Neural progenitor cell (in vitro differentiated cells): ENCODE data around the gene ELMO1. TPM values are rescaled to one million over a fixed set of nuclear protein-coding genes. Genes with fewer than 3 reads are reported as not detected.

ENCODE experiments used
- DNase-seq: peaks from one replicate; pipeline ENCODE4 v3.0.0-alpha.2; 2016; ENCODE audit warnings: low spot score
- H2AFZ ChIP-seq: fragments of 200-600 bp; sonication (generic); replicated peaks from 2 replicates; pipeline ENCODE4 v1.6.1; 2016; ENCODE audit warnings: antibody characterized with exemption
- H3F3A ChIP-seq: fragments of 200-600 bp; sonication (generic); 2 replicates; pipeline ENCODE4 v1.6.1; 2016; ENCODE audit warnings: antibody characterized with exemption, low read depth
- H3K27ac ChIP-seq: fragments of 200-600 bp; sonication (generic); 2 replicates; pipeline ENCODE4 v1.5.1; 2016; ENCODE audit warnings: mild to moderate bottlenecking
- H3K27me3 ChIP-seq: fragments of 200-600 bp; sonication (generic); 2 replicates; pipeline ENCODE4 v1.6.1; 2016; ENCODE audit warnings: mild to moderate bottlenecking, moderate library complexity
- H3K36me3 ChIP-seq: fragments of 200-600 bp; sonication (generic); 2 replicates; pipeline ENCODE4 v1.5.1; 2016
- H3K4me1 ChIP-seq: fragments of 200-600 bp; sonication (generic); 2 replicates; pipeline ENCODE4 v1.6.1; 2016; ENCODE audit warnings: mixed run types
- H3K4me2 ChIP-seq: fragments of 200-600 bp; sonication (generic); 2 replicates; pipeline ENCODE4 v1.6.1; 2016
- H3K4me3 ChIP-seq: fragments of 200-600 bp; sonication (generic); 2 replicates; pipeline ENCODE4 v1.5.1; 2016
- H3K79me2 ChIP-seq: fragments of 200-600 bp; sonication (generic); 2 replicates; pipeline ENCODE4 v1.6.1; 2016; ENCODE audit warnings: low read depth
- H3K9ac ChIP-seq: fragments of 200-600 bp; sonication (generic); 2 replicates; pipeline ENCODE4 v1.6.1; 2016
- H3K9me3 ChIP-seq: fragments of 200-600 bp; sonication (generic); 2 replicates; pipeline ENCODE4 v1.5.1; 2016; ENCODE audit warnings: low read depth
- H4K20me1 ChIP-seq: fragments of 200-600 bp; sonication (generic); 2 replicates; pipeline ENCODE4 v1.6.1; 2016; ENCODE audit warnings: low read depth
- H3K27ac Mint-ChIP-seq: 3 replicates; pipeline ENCODE4 v1.8.0; 2021; ENCODE audit warnings: mixed read lengths
- H3K27me3 Mint-ChIP-seq: 2 replicates; pipeline ENCODE4 v1.8.0; 2022; ENCODE audit warnings: low read depth, mild to moderate bottlenecking, inconsistent platforms, moderate library complexity, mixed read lengths; ENCODE audit not compliant: insufficient read depth
- H3K36me3 Mint-ChIP-seq: 3 replicates; pipeline ENCODE4 v1.8.0; 2021; ENCODE audit warnings: mixed read lengths
- H3K4me1 Mint-ChIP-seq: 3 replicates; pipeline ENCODE4 v1.8.0; 2021; ENCODE audit warnings: mixed read lengths
- H3K4me3 Mint-ChIP-seq: 3 replicates; pipeline ENCODE4 v1.8.0; 2021; ENCODE audit warnings: mild to moderate bottlenecking, moderate library complexity, mixed read lengths
- H3K9me3 Mint-ChIP-seq: 3 replicates; pipeline ENCODE4 v1.8.0; 2020; ENCODE audit warnings: mixed read lengths
- CTCF ChIP-seq: fragments of 200-600 bp; sonication (generic); IDR thresholded peaks from 2 replicates; pipeline ENCODE4 v1.5.1; 2017; ENCODE audit warnings: antibody characterized with exemption, mild to moderate bottlenecking
- EZH2 ChIP-seq: fragments of 200-600 bp; sonication (generic); IDR thresholded peaks from 2 replicates; pipeline ENCODE4 v1.6.1; 2017; ENCODE audit warnings: antibody characterized with exemption, mild to moderate bottlenecking, moderate library complexity
- EZH2phosphoT487 ChIP-seq: fragments of 200-600 bp; sonication (generic); IDR thresholded peaks from 2 replicates; pipeline ENCODE4 v1.6.1; 2017; ENCODE audit warnings: antibody characterized with exemption
- total RNA-seq: library from RNA; depleted of rRNA; stranded (reverse); fragments of >200 nt; gene quantifications from 2 replicates; pipeline ENCODE4 v1.2.3, GENCODE V29; 2015; ENCODE audit warnings: low replicate concordance

ELMO1 gene
- total RNA-seq, 1 donor from 2014 or later: 22.0 TPM

- Mint-ChIP-seq H3K9me3 (peaks cover 15% of the 10 kb centered on the region), H3K4me1 (peaks cover 47% of the 10 kb centered on the region), H3K27me3 (peaks cover 2% of the 10 kb centered on the region), H3K4me3 (peak overlapping the region; percentile 50), H3K27ac (peak overlapping the region; percentile 58), H3K36me3 (peaks cover 4% of the 10 kb centered on the region)
- no peak overlapping the region for H3K4me3 ChIP-seq
- H3K36me3 ChIP-seq: peaks cover 2% of the 10 kb centered on the region
- H4K20me1 ChIP-seq: no peaks in the 10 kb centered on the region
- peaks cover 2% of the 10 kb centered on the region for H3K9me3 ChIP-seq
- H3K27ac ChIP-seq: no peak overlapping the region
- TF ChIP-seq CTCF: no peak
- no peak for TF ChIP-seq EZH2phosphoT487
- TF ChIP-seq EZH2: no peak
- peaks cover 33% of the 10 kb centered on the region for H3K4me1 ChIP-seq
- H3K9ac ChIP-seq: no peak overlapping the region
- no peaks in the 10 kb centered on the region for H3K27me3 ChIP-seq
- H2AFZ ChIP-seq: no peak overlapping the region
- H3K79me2 ChIP-seq: no peaks in the 10 kb centered on the region
- H3F3A ChIP-seq: peaks cover 5% of the 10 kb centered on the region
- H3K4me2 ChIP-seq: no peak overlapping the region
- peak; percentile 27 for DNase-seq
Observed at GRCh38 chr7:37109843-37110242, 338.8 kb downstream of the ELMO1 start.

GRCh38 chr7:37109016-37109683 lies 339.5 kb downstream of the ELMO1 start:
- TF ChIP-seq EZH2phosphoT487: no peak
- TF ChIP-seq CTCF: no peak
- TF ChIP-seq EZH2: no peak
- Mint-ChIP-seq H3K9me3 (peaks cover 12% of the 10 kb centered on the region), H3K27me3 (peaks cover 2% of the 10 kb centered on the region), H3K27ac (peak overlapping the region; percentile 58), H3K36me3 (peaks cover 2% of the 10 kb centered on the region), H3K4me3 (no peak overlapping the region), H3K4me1 (peaks cover 54% of the 10 kb centered on the region)
- no peak overlapping the region for H3K4me2 ChIP-seq
- no peak overlapping the region for H3K9ac ChIP-seq
- H3K36me3 ChIP-seq: no peaks in the 10 kb centered on the region
- no peaks in the 10 kb centered on the region for H3K9me3 ChIP-seq
- no peaks in the 10 kb centered on the region for H4K20me1 ChIP-seq
- peaks cover 12% of the 10 kb centered on the region for H3F3A ChIP-seq
- peaks cover 40% of the 10 kb centered on the region for H3K4me1 ChIP-seq
- no peaks in the 10 kb centered on the region for H3K27me3 ChIP-seq
- no peak overlapping the region for H2AFZ ChIP-seq
- H3K79me2 ChIP-seq: no peaks in the 10 kb centered on the region
- no peak overlapping the region for H3K27ac ChIP-seq
- DNase-seq: no peak
- no peak overlapping the region for H3K4me3 ChIP-seq

- no peak overlapping the region for H3K4me2 ChIP-seq
- Mint-ChIP-seq H3K4me3 (no peak overlapping the region), H3K4me1 (peaks cover 55% of the 10 kb centered on the region), H3K27me3 (peaks cover 2% of the 10 kb centered on the region), H3K9me3 (peaks cover 8% of the 10 kb centered on the region), H3K27ac (no peak overlapping the region), H3K36me3 (no peaks in the 10 kb centered on the region)
- H3F3A ChIP-seq: peaks cover 12% of the 10 kb centered on the region
- no peak overlapping the region for H3K4me3 ChIP-seq
- no peaks in the 10 kb centered on the region for H3K9me3 ChIP-seq
- H2AFZ ChIP-seq: no peak overlapping the region
- H4K20me1 ChIP-seq: no peaks in the 10 kb centered on the region
- no peaks in the 10 kb centered on the region for H3K79me2 ChIP-seq
- H3K27ac ChIP-seq: no peak overlapping the region
- no peak for DNase-seq
- no peaks in the 10 kb centered on the region for H3K36me3 ChIP-seq
- H3K27me3 ChIP-seq: no peaks in the 10 kb centered on the region
- no peak overlapping the region for H3K9ac ChIP-seq
- TF ChIP-seq EZH2 (no peak), EZH2phosphoT487 (no peak), CTCF (no peak)
- peaks cover 41% of the 10 kb centered on the region for H3K4me1 ChIP-seq
Observed at GRCh38 chr7:37108615-37109014, 340.0 kb downstream of the ELMO1 start.
